CD4-positive, alpha-beta T cell treated with Interferon gamma for 1 hour (primary cell): ENCODE results near the gene HYDIN.
"Not testable (repeated sequence)": the region's sequence is repeated elsewhere in the genome, so short reads cannot be mapped to it uniquely, and the experiment has no call there.

ENCODE experiments used
- DNase-seq: peaks from one replicate; pipeline ENCODE4 v3.0.0-alpha.2; 2020

Gene HYDIN

GRCh38 chr16:71218306-71218963, 12.1 kb downstream of the HYDIN start:
- DNase-seq: no peak

GRCh38 chr16:71217506-71217905, 13.0 kb downstream of the HYDIN start:
- no peak for DNase-seq

- no peak for DNase-seq
Observed at GRCh38 chr16:71216714-71217113, 13.8 kb downstream of the HYDIN start.

- DNase-seq: no peak
Observed at GRCh38 chr16:71214746-71215381, 15.7 kb downstream of the HYDIN start.

GRCh38 chr16:71205482-71206131, 24.9 kb downstream of the HYDIN start:
- DNase-seq: no peak

GRCh38 chr16:71203631-71204030, 26.9 kb downstream of the HYDIN start:
- DNase-seq: no peak

- DNase-seq: no peak
Observed at GRCh38 chr16:71201556-71201955, 29.0 kb downstream of the HYDIN start.

- no peak for DNase-seq
Observed at GRCh38 chr16:71201054-71201453, 29.5 kb downstream of the HYDIN start.

- DNase-seq: no peak
Observed at GRCh38 chr16:71198408-71198807, 32.1 kb downstream of the HYDIN start.

GRCh38 chr16:71192387-71192786, 38.1 kb downstream of the HYDIN start:
- DNase-seq: no peak

GRCh38 chr16:71188956-71189712, 41.4 kb downstream of the HYDIN start:
- no peak for DNase-seq

- no peak for DNase-seq
Observed at GRCh38 chr16:71185347-71185746, 45.2 kb downstream of the HYDIN start.

GRCh38 chr16:71179569-71179968, 51.0 kb downstream of the HYDIN start:
- no peak for DNase-seq

GRCh38 chr16:71172481-71173207, 57.9 kb downstream of the HYDIN start:
- DNase-seq: no peak

- not testable (repeated sequence) for DNase-seq
Observed at GRCh38 chr16:71161007-71161406, 69.5 kb downstream of the HYDIN start.

GRCh38 chr16:71157278-71157677, 73.2 kb downstream of the HYDIN start:
- not testable (repeated sequence) for DNase-seq

GRCh38 chr16:71153329-71153728, 77.2 kb downstream of the HYDIN start:
- not testable (repeated sequence) for DNase-seq

GRCh38 chr16:71151654-71152053, 78.9 kb downstream of the HYDIN start:
- DNase-seq: not testable (repeated sequence)

GRCh38 chr16:71143246-71143645, 87.3 kb downstream of the HYDIN start:
- DNase-seq: not testable (repeated sequence)

- not testable (repeated sequence) for DNase-seq
Observed at GRCh38 chr16:71110565-71110964, 120.0 kb downstream of the HYDIN start.

GRCh38 chr16:71109656-71110208, 120.8 kb downstream of the HYDIN start:
- DNase-seq: not testable (repeated sequence)

GRCh38 chr16:71105881-71106280, 124.6 kb downstream of the HYDIN start:
- not testable (repeated sequence) for DNase-seq
